Stimulated activated CD8-positive, alpha-beta memory T cell treated with anti-CD3 and anti-CD28 coated beads, Interleukin-4, amount 100 ng/mL, for 1 hour (primary cell): ENCODE data around the gene OR10A2.
"Not testable (repeated sequence)": the region's sequence is repeated elsewhere in the genome, so short reads cannot be mapped to it uniquely, and the experiment has no call there.

ENCODE experiments used
- DNase-seq, 2 donors: peaks; one replicate each; pipeline ENCODE4 v3.0.0-alpha.2; 2020; ENCODE audit warnings: low read depth in 2 of 2, low spot score in 1 of 2

The OR10A2 gene

GRCh38 chr11:6882751-6883150 is 19.9 kb downstream of the OR10A2 start:
- no peak for DNase-seq

GRCh38 chr11:6887711-6888110 is 24.9 kb downstream of the OR10A2 start:
- DNase-seq, result not testable (repeated sequence)

- DNase-seq, result no peak
These were observed 26.0 kb downstream of the OR10A2 start for GRCh38 chr11:6888830-6889229.

- DNase-seq, result no peak
These were observed 27.0 kb downstream of the OR10A2 start for GRCh38 chr11:6889835-6890234.

GRCh38 chr11:6892400-6892799 is 29.5 kb downstream of the OR10A2 start, which contains the start of gene OR2D2:
OR2D2 (minus strand) TSS chr11:6892500; CDS start chr11:6892500, 0 bp downstream.
- DNase-seq, result no peak

GRCh38 chr11:6894097-6894496 is 31.2 kb downstream of the OR10A2 start:
- DNase-seq, result no peak

- DNase-seq, result no peak
These were observed 32.2 kb downstream of the OR10A2 start for GRCh38 chr11:6895010-6895409.

GRCh38 chr11:6898911-6899310 is 36.1 kb downstream of the OR10A2 start:
- no peak for DNase-seq

- DNase-seq, result no peak
These were observed 37.6 kb downstream of the OR10A2 start for GRCh38 chr11:6900327-6900999.

- DNase-seq, result not testable (repeated sequence)
These were observed 41.9 kb downstream of the OR10A2 start for GRCh38 chr11:6904804-6905203.

GRCh38 chr11:6911378-6911777 is 48.5 kb downstream of the OR10A2 start:
- DNase-seq, result no peak

- no peak for DNase-seq
These were observed 49.1 kb downstream of the OR10A2 start for GRCh38 chr11:6911948-6912347.

- DNase-seq, result no peak
These were observed 56.8 kb downstream of the OR10A2 start for GRCh38 chr11:6919698-6920097.

- no peak for DNase-seq
These were observed 57.8 kb downstream of the OR10A2 start, which contains the start of gene OR2D3 for GRCh38 chr11:6920702-6921101. OR2D3 (plus strand) TSS chr11:6921002; CDS start chr11:6921002, 0 bp downstream.
